K562 (cell line): ENCODE measurements around the gene RPL27. TPM values are rescaled to one million over a fixed set of nuclear protein-coding genes. Genes with fewer than 3 reads are reported as not detected.
A peak's percentile ranks its signal among the peaks of the same experiment; 100 is the strongest.

Experiments used
- CBX1 ChIP-seq: sonication (generic); IDR thresholded peaks from 2 replicates; pipeline ENCODE4 v1.6.1; 2016; ENCODE audit warnings: antibody characterized with exemption, low read depth, mild to moderate bottlenecking
- HMGXB4 ChIP-seq: sonication (generic); formaldehyde crosslinking; IDR thresholded peaks from 2 replicates; pipeline ENCODE4 v1.8.1; 2023; ENCODE audit warnings: mild to moderate bottlenecking, missing genetic modification reagents
- IRF2 ChIP-seq: sonication (generic); formaldehyde crosslinking; IDR thresholded peaks from 2 replicates; pipeline ENCODE4 v1.8.1; 2022; ENCODE audit warnings: mild to moderate bottlenecking, missing genetic modification reagents
- PTTG1 ChIP-seq: fragments of 450-650 bp; IDR thresholded peaks from 2 replicates; pipeline ENCODE4 v1.6.1; 2016; ENCODE audit warnings: low read depth, mild to moderate bottlenecking, missing genetic modification characterization, missing compliant biosample characterization
- RNF219 ChIP-seq: fragments of 250-450 bp; sonication (Bioruptor Pico); IDR thresholded peaks from 2 replicates; pipeline ENCODE4 v1.5.0; 2022; ENCODE audit warnings: mild to moderate bottlenecking
- SFPQ ChIP-seq: fragments of 200-400 bp; formaldehyde crosslinking; IDR thresholded peaks from 2 replicates; pipeline ENCODE4 v1.6.1; 2017; ENCODE audit warnings: mild to moderate bottlenecking, low read depth, low read length, moderate library complexity
- STAT5A ChIP-seq: IDR thresholded peaks from 2 replicates; pipeline ENCODE4 v1.6.1; 2012; ENCODE audit warnings: low read length, inconsistent platforms, borderline replicate concordance
- TEAD4 ChIP-seq, 2 experiments: sonication (generic) in 1 of 2; formaldehyde crosslinking in 1 of 2; IDR thresholded peaks; 2 replicates each; pipeline versions ENCODE4 v1.6.1 to v1.8.0; 2012 to 2022; ENCODE audit warnings: borderline replicate concordance in 1 of 2, inconsistent platforms in 1 of 2, low read length in 1 of 2, mild to moderate bottlenecking in 1 of 2, missing genetic modification reagents in 1 of 2
- ZBTB17 ChIP-seq: fragments of 450-650 bp; formaldehyde crosslinking; IDR thresholded peaks from 2 replicates; pipeline ENCODE4 v1.4.0; 2020; ENCODE audit warnings: mild to moderate bottlenecking
- ZNF23 ChIP-seq: fragments of 250-450 bp; sonication (Bioruptor Pico); IDR thresholded peaks from 2 replicates; pipeline ENCODE4 v1.4.0; 2020; ENCODE audit warnings: mild to moderate bottlenecking
- ZNF507 ChIP-seq: conservative IDR thresholded peaks from 2 replicates; pipeline ENCODE4 v1.6.1; 2017; ENCODE audit warnings: missing genetic modification characterization, missing compliant biosample characterization
- ZNF644 ChIP-seq: fragments of 200-800 bp; sonication (Bioruptor generic); IDR thresholded peaks from 2 replicates; pipeline ENCODE4 v1.6.1; 2016; ENCODE audit warnings: low read depth, missing genetic modification characterization, missing compliant biosample characterization
- ZNF740 ChIP-seq, 3 experiments: fragments of 200-800 bp in 1 of 3; sonication (Bioruptor generic) in 1 of 3; sonication (generic) in 1 of 3; formaldehyde crosslinking in 1 of 3; IDR thresholded peaks; 2 replicates each; pipeline versions ENCODE4 v1.6.1 to v1.8.0; 2016 to 2022; ENCODE audit warnings: mild to moderate bottlenecking in 2 of 3, missing compliant biosample characterization in 2 of 3, missing genetic modification characterization in 2 of 3, missing genetic modification reagents in 1 of 3
- polyA plus RNA-seq, 8 experiments: library from polyadenylated mRNA; depleted of rRNA in 4 of 8; stranded (reverse) in 5 of 8; unstranded in 3 of 8; fragments of >200 nt; fragmentation: Nextera tagmentation in 2 of 8; fragmentation: Illumina TruSeq in 1 of 8; extraction: Ambion mirVana in 2 of 8; extraction: Trizol in 1 of 8; gene quantifications; 2 replicates each; pipeline versions ENCODE4 v1.2.1 to v1.2.3, GENCODE V29; 2011 to 2014; ENCODE audit warnings: inconsistent platforms in 1 of 8, missing spikeins in 1 of 8
- total RNA-seq, 7 experiments: library from RNA; depleted of rRNA in 6 of 7; stranded (reverse); fragments of >200 nt in 6 of 7; fragmentation: Illumina TruSeq in 2 of 7; extraction: Trizol in 2 of 7; gene quantifications; 2 replicates each; pipeline versions ENCODE4 v1.2.1 to v1.2.3, GENCODE V29; 2011 to 2021; ENCODE audit warnings: low replicate concordance in 1 of 7
- TF ChIP-seq, protein P1 (sequence below): fragments of 450-650 bp; formaldehyde crosslinking; IDR thresholded peaks from 2 replicates; pipeline ENCODE4 v1.4.0; 2020; ENCODE audit warnings: mild to moderate bottlenecking, moderate library complexity
- TF ChIP-seq, protein P2 (sequence below): sonication (generic); formaldehyde crosslinking; IDR thresholded peaks from 2 replicates; pipeline ENCODE4 v1.8.0; 2022; ENCODE audit warnings: missing genetic modification reagents, mild to moderate bottlenecking, moderate library complexity, borderline replicate concordance
- TF ChIP-seq, protein P3 (sequence below): sonication (generic); formaldehyde crosslinking; IDR thresholded peaks from 2 replicates; pipeline ENCODE4 v1.9.0; 2022; ENCODE audit warnings: mild to moderate bottlenecking, missing genetic modification reagents

The RPL27 gene
- total and polyA plus RNA-seq, 9 of the 15 experiments (the other 6 are each of a cell fraction or from before 2014, with no cell fraction given) = 1,539 to 6,155 (median 3,710) TPM

DNA sequence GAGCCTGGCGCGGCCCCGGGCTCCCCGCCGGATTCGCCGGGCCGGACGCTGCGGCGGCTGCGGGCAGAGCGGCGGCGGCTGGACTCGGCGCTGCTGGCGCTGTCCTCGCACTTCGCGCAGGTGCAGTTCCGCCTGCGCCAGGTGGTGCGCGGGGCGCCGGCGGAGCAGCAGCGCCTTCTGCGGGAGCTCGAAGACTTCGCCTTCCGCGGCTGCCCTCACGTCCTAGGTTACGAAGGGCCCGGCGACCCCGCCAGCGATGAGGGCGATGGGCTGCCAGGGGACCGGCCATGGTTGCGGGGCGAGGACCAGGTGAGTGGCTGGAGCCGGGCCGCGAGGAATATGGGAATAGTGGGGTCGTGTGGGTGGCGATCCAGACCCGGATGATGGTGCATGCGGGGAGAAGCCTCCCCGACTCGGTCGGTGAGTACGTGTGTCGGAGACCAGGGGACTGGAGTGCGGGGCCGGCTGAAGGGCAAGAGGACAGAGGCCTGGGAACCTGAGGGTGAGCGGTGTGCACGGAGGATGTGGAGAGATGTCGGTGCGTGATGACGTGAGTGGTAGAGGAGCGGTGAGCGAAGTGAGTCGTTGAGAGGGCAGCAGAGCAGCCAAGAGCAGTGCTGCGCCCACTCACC, 17.3 kb upstream of the RPL27 start (continued):
- TF ChIP-seq, protein P1, sequence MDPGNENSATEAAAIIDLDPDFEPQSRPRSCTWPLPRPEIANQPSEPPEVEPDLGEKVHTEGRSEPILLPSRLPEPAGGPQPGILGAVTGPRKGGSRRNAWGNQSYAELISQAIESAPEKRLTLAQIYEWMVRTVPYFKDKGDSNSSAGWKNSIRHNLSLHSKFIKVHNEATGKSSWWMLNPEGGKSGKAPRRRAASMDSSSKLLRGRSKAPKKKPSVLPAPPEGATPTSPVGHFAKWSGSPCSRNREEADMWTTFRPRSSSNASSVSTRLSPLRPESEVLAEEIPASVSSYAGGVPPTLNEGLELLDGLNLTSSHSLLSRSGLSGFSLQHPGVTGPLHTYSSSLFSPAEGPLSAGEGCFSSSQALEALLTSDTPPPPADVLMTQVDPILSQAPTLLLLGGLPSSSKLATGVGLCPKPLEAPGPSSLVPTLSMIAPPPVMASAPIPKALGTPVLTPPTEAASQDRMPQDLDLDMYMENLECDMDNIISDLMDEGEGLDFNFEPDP (CRISPR knock-in tag) = no peak
- TF ChIP-seq HMGXB4 (CRISPR knock-in tag) = peak; percentile 85
- no peak for TF ChIP-seq ZNF644
- no peak for TF ChIP-seq ZNF740 (CRISPR knock-in tag; IDR thresholded peaks at IDR 0.05)
- TF ChIP-seq ZNF740 (tag; IDR thresholded peaks at IDR 0.05) = no peak
- TF ChIP-seq IRF2 = no peak
- TF ChIP-seq, protein P2, sequence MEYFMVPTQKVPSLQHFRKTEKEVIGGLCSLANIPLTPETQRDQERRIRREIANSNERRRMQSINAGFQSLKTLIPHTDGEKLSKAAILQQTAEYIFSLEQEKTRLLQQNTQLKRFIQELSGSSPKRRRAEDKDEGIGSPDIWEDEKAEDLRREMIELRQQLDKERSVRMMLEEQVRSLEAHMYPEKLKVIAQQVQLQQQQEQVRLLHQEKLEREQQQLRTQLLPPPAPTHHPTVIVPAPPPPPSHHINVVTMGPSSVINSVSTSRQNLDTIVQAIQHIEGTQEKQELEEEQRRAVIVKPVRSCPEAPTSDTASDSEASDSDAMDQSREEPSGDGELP (CRISPR knock-in tag) = no peak; the same call in 1 of the 2 replicates
- TF ChIP-seq TEAD4 (IDR thresholded peaks at IDR 0.05; ENCODE audit: low read length) = no peak
- no peak for TF ChIP-seq TEAD4 (CRISPR knock-in tag; IDR thresholded peaks at IDR 0.05; ENCODE audit: borderline replicate concordance)
- TF ChIP-seq, protein P3, sequence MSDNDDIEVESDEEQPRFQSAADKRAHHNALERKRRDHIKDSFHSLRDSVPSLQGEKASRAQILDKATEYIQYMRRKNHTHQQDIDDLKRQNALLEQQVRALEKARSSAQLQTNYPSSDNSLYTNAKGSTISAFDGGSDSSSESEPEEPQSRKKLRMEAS = peak; percentile 36; the same call in 1 of the 2 replicates
- no peak for TF ChIP-seq PTTG1 (tag)
- TF ChIP-seq ZBTB17 (CRISPR knock-in tag) = 0 out of 2 replicates have a peak, but pooled peaks have one; percentile 6
- TF ChIP-seq CBX1 = 0 out of 2 replicates have a peak, but pooled peaks have one; percentile 7
- no peak for TF ChIP-seq ZNF23 (CRISPR knock-in tag)
- no peak for TF ChIP-seq STAT5A
- no peak for TF ChIP-seq SFPQ
- no peak for TF ChIP-seq ZNF507 (tag)
- TF ChIP-seq RNF219 (CRISPR knock-in tag) = no peak
